ENCODE measurements around the gene UVSSA. TPM values are rescaled to one million over a fixed set of nuclear protein-coding genes. Genes with fewer than 3 reads are reported as not detected.

Gene UVSSA
- total RNA-seq, 1 donor from 2014 or later = 22.1 TPM

DNA sequence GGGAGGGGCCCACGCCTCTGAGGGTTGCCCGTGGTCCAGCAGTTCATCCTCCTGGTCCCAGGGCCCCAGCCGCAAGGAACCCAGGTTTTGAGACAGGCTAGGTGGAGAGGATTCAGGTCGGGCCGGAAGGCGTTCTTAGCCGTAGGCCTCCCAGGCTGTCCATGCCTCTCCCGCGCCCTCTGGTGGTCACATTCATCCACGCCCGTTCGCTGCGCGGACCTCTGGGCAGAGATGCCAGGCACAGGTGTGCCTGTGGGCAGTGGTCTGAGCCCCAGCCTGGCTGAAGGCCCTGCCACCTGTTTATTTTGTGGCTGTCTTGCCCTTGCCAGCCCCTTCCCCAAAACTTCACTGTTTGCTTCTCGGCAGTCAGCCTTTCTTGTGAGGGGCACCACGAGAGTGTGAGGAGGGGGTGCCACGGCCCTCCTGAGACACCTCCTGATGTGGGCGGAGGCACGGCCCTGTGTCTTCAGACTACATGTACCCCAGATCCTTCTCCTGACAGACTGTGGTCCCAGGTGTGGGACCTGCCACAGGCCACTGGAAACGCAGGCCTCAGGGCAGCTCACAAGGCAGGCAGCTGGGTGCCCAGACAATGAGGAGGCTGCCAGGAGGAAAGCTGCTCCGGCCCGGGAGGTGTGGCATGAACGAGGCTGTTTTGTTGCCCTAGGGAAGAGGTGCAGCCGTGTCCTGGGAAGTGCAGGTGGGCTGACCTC is 5.0 kb downstream of the UVSSA start:
- H3K36me3 Mint-ChIP-seq (ENCODE audit: low read depth, unreplicated experiment) = peaks cover 12% of the 10 kb centered on the region
- no peak overlapping the region for H3K4me3 Mint-ChIP-seq (ENCODE audit: unreplicated experiment)
- TF ChIP-seq, protein P1, sequence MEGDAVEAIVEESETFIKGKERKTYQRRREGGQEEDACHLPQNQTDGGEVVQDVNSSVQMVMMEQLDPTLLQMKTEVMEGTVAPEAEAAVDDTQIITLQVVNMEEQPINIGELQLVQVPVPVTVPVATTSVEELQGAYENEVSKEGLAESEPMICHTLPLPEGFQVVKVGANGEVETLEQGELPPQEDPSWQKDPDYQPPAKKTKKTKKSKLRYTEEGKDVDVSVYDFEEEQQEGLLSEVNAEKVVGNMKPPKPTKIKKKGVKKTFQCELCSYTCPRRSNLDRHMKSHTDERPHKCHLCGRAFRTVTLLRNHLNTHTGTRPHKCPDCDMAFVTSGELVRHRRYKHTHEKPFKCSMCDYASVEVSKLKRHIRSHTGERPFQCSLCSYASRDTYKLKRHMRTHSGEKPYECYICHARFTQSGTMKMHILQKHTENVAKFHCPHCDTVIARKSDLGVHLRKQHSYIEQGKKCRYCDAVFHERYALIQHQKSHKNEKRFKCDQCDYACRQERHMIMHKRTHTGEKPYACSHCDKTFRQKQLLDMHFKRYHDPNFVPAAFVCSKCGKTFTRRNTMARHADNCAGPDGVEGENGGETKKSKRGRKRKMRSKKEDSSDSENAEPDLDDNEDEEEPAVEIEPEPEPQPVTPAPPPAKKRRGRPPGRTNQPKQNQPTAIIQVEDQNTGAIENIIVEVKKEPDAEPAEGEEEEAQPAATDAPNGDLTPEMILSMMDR (IDR thresholded peaks at IDR 0.05; ENCODE audit: unreplicated experiment) = peak; percentile 87
- peak; percentile 93 for DNase-seq (ENCODE audit: low spot score)
- H3K4me1 Mint-ChIP-seq (ENCODE audit: unreplicated experiment) = peaks cover 14% of the 10 kb centered on the region
- no peak overlapping the region for H3K27ac Mint-ChIP-seq (ENCODE audit: unreplicated experiment)
- H3K9me3 Mint-ChIP-seq (ENCODE audit: unreplicated experiment) = no peaks in the 10 kb centered on the region
- peaks cover 12% of the 10 kb centered on the region for H3K27me3 Mint-ChIP-seq (ENCODE audit: unreplicated experiment)

DNA sequence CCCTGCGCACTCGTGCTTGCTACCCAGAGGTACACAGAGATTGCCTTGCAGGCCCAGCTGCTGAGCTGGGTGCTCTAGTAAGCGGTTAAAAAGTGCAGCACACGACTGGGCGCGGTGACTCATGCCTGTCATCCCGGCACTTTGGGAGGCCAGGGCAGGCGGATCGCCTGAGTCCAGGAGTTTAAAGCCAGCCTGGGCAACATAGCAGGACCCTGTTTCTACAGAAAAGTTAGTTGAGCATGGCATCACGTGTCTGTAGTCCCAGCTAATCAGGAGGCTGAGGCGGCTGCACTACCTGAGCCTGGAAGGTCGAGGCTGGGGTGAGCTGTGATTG is 5.5 kb downstream of the UVSSA start:
- H3K4me3 Mint-ChIP-seq (ENCODE audit: unreplicated experiment) = no peak overlapping the region
- H3K4me1 Mint-ChIP-seq (ENCODE audit: unreplicated experiment) = peaks cover 14% of the 10 kb centered on the region
- TF ChIP-seq, protein P1 (IDR thresholded peaks at IDR 0.05; ENCODE audit: unreplicated experiment) = no peak
- H3K36me3 Mint-ChIP-seq (ENCODE audit: low read depth, unreplicated experiment) = peaks cover 12% of the 10 kb centered on the region
- no peak for DNase-seq (ENCODE audit: low spot score)
- no peaks in the 10 kb centered on the region for H3K9me3 Mint-ChIP-seq (ENCODE audit: unreplicated experiment)
- no peak overlapping the region for H3K27ac Mint-ChIP-seq (ENCODE audit: unreplicated experiment)
- peaks cover 12% of the 10 kb centered on the region for H3K27me3 Mint-ChIP-seq (ENCODE audit: unreplicated experiment)

DNA sequence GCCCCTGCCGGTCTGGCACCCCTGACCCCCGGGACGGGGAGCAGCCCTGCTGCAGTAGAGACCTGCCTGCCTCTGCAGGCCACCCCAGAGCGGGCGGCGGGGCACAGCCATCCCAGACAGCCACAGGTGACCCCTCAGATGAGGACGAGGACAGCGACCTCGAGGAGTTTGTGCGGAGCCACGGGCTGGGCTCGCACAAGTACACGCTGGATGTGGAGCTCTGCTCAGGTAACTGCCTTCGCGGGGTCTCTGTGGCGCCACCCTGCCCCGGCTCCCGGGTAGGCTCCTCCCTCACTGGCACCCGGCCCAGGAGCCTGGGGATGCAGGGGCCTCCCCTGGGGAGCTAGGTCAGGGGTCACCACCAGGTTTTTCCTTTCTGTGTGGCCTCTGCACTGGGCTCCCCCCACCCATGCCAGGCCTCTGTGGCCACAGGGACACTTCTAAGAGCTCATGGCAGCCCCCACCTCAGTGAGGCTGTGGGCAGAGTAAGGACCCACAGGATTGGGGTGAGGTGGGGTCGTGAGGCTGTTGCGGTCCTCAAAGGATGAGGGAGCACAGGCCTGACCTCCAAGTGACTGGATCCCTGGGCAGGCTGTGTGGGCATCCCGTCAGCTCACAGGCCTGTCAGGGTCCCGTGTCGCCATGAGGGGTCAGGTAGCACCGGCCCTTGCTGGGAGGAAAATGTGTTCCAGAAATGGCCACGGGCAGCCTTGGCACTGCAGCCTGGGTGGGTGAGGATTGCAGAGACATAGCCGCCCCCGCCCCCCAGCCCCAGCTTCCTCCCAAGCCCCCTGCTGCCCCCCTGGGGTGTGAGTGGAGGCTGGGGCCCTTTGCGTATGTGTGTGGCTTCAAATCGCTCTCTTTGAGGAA is 6.4 kb downstream of the UVSSA start:
- Mint-ChIP-seq H3K27me3 (ENCODE audit: unreplicated experiment) (peaks cover 10% of the 10 kb centered on the region), H3K9me3 (ENCODE audit: unreplicated experiment) (no peaks in the 10 kb centered on the region), H3K4me1 (ENCODE audit: unreplicated experiment) (peaks cover 8% of the 10 kb centered on the region), H3K36me3 (ENCODE audit: low read depth, unreplicated experiment) (peaks cover 11% of the 10 kb centered on the region), H3K4me3 (ENCODE audit: unreplicated experiment) (no peak overlapping the region), H3K27ac (ENCODE audit: unreplicated experiment) (no peak overlapping the region)
- no peak for DNase-seq (ENCODE audit: low spot score)
- TF ChIP-seq, protein P1 (IDR thresholded peaks at IDR 0.05; ENCODE audit: unreplicated experiment) = no peak

DNA sequence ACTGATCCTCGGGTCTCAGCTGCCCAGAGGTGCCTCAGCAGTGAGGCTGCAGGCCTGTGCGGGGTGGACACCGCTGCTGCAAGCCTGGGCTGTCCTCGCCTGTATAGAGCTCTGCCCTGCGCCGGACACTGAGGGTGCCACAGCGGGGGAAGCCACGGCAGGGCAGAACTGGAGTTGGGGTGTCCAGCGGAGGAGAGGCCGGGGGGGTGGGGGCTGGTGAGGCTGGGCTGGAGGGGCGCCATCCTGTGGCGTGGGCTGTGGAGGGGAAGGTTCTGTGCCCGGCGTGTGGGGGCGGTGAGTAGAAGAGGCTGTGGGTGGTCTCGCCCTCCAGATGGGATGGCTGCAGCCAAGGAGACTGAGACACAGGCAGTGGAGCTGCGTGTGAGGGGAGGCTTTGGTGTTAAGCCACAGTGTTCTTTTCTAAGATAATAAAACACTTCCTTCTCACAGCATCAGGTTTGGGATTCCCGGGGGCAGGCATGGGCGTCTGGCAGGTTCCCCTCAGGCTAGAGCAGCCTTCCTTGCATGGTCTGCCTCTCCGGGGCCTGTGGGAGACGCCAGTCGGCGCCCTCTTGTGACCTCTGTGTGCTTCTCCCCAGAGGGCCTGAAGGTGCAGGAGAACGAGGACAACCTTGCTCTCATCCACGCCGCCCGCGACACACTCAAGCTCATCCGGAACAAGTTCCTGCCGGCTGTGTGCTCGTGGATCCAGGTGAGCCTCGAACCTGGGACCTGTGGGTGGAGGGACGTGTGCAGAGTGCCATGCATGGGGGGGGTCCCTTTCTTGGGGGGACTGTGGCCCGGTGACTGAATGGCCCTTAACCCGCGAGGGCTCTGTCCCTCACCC is 7.4 kb downstream of the UVSSA start:
- Mint-ChIP-seq H3K4me3 (ENCODE audit: unreplicated experiment) (no peak overlapping the region), H3K4me1 (ENCODE audit: unreplicated experiment) (no peaks in the 10 kb centered on the region), H3K27me3 (ENCODE audit: unreplicated experiment) (peaks cover 3% of the 10 kb centered on the region), H3K36me3 (ENCODE audit: low read depth, unreplicated experiment) (peaks cover 11% of the 10 kb centered on the region), H3K27ac (ENCODE audit: unreplicated experiment) (no peak overlapping the region), H3K9me3 (ENCODE audit: unreplicated experiment) (no peaks in the 10 kb centered on the region)
- TF ChIP-seq, protein P1 (IDR thresholded peaks at IDR 0.05; ENCODE audit: unreplicated experiment) = no peak
- no peak for DNase-seq (ENCODE audit: low spot score)

Measured in endothelial cell (in vitro differentiated cells).